GF-D8 (cell line): ENCODE data around the gene PKDREJ.
A peak's percentile ranks its signal among the peaks of the same experiment; 100 is the strongest.

Experiments used
- DNase-seq: peaks from one replicate; lab custom pipeline; 2025; lab: John Stamatoyannopoulos, UW

PKDREJ gene

DNA sequence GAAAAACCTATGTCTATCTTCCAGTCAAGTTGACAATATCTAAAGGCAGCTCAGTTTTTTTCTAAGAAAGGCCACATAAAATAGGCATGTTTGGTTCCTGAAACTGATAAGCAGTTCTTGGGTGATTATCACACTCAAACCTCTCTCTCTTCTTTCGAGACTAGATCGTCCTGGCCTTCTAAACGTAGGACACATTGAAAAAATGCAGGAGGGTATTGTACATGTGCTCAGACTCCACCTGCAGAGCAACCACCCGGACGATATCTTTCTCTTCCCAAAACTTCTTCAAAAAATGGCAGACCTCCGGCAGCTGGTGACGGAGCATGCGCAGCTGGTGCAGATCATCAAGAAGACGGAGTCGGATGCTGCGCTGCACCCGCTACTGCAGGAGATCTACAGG, 28.2 kb downstream of the PKDREJ start:
- no peak for DNase-seq

DNA sequence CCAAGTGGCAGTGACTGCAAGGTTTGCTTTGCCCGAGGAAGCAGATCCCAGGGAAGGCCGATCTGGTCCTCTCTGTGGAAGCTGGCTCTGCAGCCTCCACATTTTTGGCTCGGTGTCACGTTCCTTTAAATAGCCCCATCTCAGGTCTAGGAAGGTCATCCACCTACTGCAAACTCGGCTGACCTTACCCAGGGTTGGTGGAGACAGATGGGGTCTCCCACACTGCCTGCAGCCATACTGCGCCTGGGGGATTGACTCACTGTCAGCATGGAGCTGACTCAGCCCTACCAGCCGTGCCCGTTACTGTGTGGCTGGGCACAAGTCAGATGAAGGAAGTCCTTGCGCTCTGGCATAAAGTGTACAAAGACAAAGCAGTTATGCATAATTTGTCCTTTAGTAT, 29.9 kb downstream of the PKDREJ start:
- DNase-seq, result no peak

DNA sequence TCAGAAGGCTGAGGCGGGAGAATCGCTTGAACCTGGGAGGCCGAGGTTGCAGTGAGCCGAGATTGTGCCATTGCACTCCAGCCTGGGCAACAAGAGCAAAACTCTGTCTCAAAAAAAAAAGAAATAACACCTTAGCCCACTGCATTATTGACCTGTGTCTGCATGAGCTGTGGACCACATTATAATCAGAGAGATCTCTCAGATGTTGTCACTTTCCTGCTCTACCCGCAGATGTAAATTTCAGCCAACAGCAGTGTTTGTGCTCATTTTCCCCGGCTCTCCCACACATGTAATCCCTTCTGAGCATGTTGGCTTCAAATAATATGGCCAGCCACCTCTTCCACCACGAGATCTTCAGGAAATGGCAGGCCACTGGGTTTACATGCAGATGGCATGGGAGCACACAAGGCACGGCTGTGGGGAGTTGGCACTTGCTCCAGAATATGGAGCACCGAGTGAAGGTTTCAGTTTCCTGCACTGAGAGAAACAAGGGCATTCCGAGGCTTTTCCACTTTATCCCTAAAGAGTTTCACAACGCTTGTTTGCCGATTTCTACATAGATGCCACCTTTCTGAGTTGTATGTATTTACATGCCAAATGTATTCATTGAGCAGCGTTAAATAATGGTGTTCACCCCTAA, 32.8 kb downstream of the PKDREJ start:
- peak; percentile 93 for DNase-seq

DNA sequence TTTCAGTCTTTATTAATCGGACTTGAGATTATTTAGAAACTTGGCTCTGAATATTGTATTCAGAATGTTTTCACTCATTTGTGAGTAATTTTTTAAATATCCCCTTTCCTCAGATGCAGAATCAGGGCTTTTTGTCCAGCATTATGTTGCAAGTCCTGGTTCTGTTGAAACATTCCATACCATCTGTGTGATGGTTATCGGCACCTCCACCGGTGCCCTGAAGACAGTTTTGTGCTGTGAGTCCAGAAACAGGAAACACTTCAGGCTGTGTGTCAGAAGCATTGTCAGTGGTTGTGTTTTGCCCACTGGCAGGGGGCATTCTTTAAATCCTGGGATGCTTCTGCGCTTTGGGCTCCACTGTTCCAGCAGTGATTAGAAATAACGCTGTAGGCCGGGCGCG, 33.4 kb downstream of the PKDREJ start:
- peak; percentile 82 for DNase-seq

DNA sequence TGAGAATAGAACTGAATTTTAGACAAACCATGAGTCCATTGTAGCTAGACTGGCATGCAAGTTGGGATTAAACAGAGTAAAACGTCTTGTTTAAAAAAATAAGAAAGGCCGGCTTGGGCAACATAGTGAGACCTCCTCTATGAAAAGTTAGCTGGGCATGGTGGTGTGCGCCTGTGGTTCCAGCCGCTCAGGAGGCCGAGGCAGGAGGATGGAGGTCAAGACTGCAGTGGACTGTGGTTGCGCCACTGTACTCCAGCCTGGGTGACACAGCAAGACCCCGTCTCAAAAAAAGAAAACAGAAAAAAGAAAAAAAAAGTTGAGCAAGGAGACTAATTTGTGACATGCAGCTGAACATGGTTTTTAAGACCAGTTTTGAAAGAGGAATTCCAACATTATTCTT, 36.6 kb downstream of the PKDREJ start:
- no peak for DNase-seq

DNA sequence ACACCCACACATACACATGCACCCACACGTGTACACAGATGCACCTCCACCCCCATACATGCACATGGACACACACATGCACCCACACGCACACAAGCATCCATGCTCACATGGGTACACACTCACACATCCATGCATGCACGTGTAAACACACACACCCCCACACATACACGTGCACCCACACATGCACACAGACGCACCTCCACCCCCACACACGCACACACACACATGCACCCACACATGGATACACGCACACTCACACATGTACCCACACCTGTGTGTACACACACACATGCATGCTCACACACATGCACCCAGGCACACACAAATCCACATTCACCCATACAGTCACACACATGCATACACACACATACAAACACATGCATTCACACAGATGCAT, 37.5 kb downstream of the PKDREJ start:
- no peak for DNase-seq

DNA sequence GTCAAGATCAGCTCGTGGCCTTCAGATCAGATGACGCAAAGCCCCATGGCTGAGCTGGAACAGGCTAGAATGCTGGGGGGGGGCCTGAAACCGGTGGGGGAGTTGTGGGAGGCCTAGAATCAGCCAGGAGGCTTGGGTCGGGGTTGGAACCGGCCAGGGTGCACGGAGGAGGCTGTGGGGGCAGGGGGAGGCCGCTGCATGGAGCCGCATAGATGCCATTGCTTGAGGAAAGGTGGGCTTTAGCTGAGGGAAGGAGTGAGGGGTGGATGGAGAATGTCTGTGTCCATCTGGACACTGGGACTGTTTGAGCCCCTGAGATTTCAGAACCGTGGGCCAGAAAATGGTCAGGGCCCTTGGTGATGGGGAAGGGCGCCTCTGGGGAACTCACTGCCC, 38.2 kb downstream of the PKDREJ start:
- DNase-seq, result no peak

DNA sequence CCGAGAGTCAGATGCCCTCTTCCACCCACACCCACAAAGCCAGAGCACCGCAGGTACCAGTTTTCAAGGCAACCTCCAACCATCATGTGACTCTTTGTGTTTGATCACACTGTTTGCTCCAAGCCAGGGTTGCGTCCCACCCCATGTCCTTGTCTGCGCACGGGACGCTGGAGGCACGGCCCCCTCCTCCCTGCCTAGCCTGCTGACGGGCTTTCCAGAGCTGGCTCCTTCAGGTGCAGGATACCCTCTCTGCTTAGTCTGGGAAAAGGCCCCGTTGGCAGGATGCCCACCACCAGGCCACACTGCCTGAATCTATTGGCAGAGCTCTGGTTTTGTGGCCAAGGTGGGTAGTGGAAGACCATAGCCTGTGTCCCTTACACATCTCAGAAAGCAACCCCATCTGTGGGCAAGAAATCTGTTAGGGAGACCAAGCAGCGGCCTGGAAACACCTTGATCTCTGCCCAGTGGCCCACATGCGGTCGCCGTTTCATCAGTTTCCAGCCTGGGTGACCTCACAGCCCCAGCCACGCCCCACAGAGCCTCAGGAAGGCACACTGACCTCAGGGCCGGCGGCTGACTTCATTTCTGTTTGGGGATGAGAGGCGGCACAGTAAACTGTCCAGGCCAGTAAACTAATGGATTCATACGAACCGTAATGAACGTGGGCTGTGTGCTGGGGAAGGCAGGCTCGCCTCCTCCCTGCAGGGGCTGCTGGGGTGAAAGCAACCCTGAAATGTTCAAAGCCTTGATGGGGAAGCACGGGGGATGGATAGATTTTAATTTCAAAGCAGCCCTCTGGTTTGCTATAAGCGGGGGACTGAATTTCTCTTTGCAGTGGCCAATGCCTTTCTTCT, 38.9 kb downstream of the PKDREJ start:
- no peak for DNase-seq

DNA sequence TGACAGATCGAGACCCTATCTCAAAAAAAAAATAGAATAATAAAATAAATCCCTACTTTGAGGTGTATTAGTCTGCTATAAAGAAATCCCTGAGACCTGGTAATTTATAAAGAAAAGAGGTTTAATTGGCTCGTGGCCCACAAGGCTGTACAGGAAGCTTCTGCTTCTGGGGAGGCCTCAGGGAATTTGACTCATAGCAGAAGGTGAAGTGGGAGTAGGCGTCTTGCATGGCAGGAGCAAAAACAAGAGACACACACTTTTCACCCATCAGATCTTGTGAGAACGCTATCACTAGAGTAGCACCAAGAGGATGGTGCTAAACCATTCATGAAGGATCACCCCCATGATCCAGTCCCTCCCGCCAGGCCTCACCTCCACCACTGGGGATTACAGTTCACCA, 42.2 kb downstream of the PKDREJ start:
- no peak for DNase-seq

DNA sequence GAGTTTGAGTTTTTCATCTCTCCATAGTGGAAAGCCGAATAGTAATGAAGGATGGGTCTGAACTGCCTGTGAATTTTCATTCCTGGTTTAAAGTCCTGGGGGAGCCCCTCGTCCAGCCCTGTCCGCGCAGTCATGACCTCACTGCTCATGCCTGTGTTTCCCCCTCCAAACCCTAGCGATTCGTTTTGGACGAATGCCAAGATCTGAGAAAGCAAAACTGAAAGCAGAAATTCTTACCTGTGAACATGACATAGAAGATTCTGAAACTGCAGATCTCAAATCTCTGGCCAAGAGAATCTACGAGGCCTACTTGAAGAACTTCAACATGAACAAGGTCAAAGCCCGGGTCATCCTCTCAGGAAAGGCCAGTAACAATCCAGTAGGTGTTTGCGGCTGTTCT, 43.5 kb downstream of the PKDREJ start:
- DNase-seq, result no peak

DNA sequence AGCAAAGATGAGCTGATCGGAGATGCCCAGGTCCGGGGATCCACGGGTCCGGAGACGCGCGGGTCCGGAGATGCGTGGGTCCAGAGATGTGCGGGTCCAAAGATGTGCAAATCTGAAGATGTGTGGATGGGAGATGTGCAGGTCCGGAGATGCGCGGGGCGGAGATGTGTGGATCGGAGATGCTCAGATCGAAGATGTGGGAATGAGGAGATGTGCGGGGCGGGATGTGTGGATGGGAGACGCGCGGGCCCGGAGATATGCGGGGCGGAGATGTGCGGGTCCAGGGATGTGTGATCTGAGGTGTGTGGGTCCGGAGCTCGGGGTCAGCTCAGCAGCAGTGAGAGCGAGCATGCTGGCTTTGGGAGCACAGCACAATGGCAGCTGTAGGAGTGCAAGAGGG, 48.5 kb downstream of the PKDREJ start:
- DNase-seq, result no peak

DNA sequence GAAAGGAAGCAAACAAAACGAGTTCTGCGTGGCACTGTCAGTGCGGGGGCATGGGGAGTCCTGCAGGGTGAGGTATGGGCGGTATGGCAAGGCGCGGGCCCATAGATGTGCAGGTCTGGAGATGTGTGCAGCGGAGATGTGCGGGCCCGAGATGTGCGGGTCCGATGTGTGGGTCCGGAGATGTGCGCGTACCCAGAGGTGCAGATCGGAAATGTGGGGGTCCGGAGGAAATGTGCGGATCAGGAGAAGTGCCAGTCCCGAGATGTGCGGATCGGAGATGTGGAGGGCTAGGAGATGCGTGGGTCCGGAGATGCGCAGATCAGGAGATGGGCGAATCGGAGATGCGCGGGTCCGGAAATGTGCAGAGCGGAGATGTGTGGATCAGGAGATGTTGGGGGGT, 49.0 kb downstream of the PKDREJ start:
- DNase-seq, result no peak

DNA sequence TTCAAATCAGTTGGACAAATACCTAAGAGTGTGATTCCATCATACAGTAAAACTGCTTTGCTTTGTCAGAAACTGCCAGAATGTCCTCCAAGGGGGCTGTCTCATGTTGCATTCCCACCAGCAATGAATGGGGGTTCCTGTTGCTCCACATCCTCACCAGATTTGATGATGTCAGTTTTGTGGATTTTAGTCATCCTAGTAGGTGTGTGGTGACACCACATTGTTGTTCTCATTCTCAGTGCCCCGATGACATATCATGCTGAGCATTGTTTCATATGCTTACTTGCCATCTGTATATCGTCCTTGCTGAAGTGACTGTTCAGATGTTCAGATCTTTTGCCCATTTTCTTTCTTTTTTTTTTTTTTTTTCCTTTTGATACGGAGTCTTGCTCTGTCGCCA, 50.1 kb downstream of the PKDREJ start:
- DNase-seq, result no peak

DNA sequence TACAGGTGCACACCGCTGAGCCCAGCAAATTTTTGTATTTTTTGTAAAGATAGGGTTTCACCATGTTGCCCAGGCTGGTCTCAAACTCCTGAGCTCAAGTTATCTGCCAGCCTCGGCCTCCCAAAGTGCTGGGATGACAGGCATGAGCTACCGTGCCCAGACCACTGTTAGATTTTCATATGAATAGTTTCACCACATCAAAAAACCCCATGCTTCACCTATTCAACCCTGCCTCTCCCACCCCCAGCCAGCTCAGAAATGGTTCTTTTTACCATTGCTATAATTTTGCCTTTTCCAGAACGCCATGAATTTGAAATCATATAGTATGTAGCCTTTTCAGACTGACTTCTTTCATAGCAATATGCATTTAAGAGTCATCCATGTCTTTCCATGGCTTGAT, 50.9 kb downstream of the PKDREJ start:
- DNase-seq, result no peak

DNA sequence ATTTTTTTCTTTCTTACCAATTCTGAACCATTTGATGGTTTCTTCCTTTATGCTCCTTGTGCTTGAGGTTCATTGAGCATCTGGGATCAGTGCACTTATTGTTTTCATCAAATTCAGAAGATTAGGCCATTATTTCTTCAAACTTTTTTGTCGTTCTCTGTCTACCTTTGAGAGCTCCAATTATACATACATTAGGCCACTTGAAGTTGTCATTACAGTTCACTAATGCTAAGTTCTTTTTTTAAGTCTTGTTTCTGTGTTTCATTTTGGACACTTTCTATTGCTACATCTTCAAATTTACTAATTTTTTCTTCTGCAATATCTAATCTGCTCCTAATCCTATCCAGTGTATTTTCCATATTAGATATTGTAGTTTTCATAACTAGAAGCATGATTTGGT, 53.9 kb downstream of the PKDREJ start:
- no peak for DNase-seq
